GM23248 (cell line): ENCODE measurements around the gene WTAP. TPM values are rescaled to one million over a fixed set of nuclear protein-coding genes. Genes with fewer than 3 reads are reported as not detected.

ENCODE experiments used
- DNase-seq: peaks from one replicate; pipeline ENCODE4 v3.0.0-alpha.2; 2015
- H2AFZ ChIP-seq: fragments of 200-600 bp; sonication (generic); 2 replicates; pipeline ENCODE4 v1.6.1; 2016; ENCODE audit warnings: antibody characterized with exemption
- H3F3A ChIP-seq: fragments of 200-600 bp; sonication (generic); 2 replicates; pipeline ENCODE4 v1.6.1; 2016; ENCODE audit warnings: mild to moderate bottlenecking, antibody characterized with exemption, mixed run types; ENCODE audit not compliant: insufficient read depth
- H3K27ac ChIP-seq: fragments of 200-600 bp; sonication (generic); 2 replicates; pipeline ENCODE4 v1.5.1; 2016; ENCODE audit warnings: mild to moderate bottlenecking
- H3K27me3 ChIP-seq: fragments of 200-600 bp; sonication (generic); replicated peaks from 2 replicates; pipeline ENCODE4 v1.6.1; 2016; ENCODE audit warnings: mild to moderate bottlenecking; ENCODE audit not compliant: insufficient read depth
- H3K36me3 ChIP-seq: fragments of 200-600 bp; sonication (generic); 2 replicates; pipeline ENCODE4 v1.6.1; 2016; ENCODE audit warnings: low read depth, mild to moderate bottlenecking
- H3K4me1 ChIP-seq: fragments of 200-600 bp; sonication (generic); 2 replicates; pipeline ENCODE4 v1.6.1; 2016; ENCODE audit warnings: mild to moderate bottlenecking; ENCODE audit not compliant: insufficient read depth
- H3K4me2 ChIP-seq: fragments of 200-600 bp; sonication (generic); one replicate; pipeline ENCODE4 v1.6.1; 2016; ENCODE audit warnings: mild to moderate bottlenecking; ENCODE audit not compliant: unreplicated experiment
- H3K4me3 ChIP-seq: fragments of 200-600 bp; sonication (generic); 2 replicates; pipeline ENCODE4 v1.5.1; 2016; ENCODE audit warnings: mild to moderate bottlenecking
- H3K79me2 ChIP-seq: fragments of 200-600 bp; sonication (generic); 2 replicates; pipeline ENCODE4 v1.6.1; 2016; ENCODE audit warnings: mild to moderate bottlenecking; ENCODE audit not compliant: insufficient read depth
- H3K9ac ChIP-seq: fragments of 200-600 bp; sonication (generic); 2 replicates; pipeline ENCODE4 v1.6.1; 2016; ENCODE audit warnings: mild to moderate bottlenecking
- H3K9me2 ChIP-seq: fragments of 200-600 bp; sonication (generic); 2 replicates; pipeline ENCODE4 v1.6.1; 2016; ENCODE audit warnings: mixed run types, mild to moderate bottlenecking, moderate library complexity; ENCODE audit not compliant: insufficient read depth
- H3K9me3 ChIP-seq: fragments of 200-600 bp; sonication (generic); one replicate; pipeline ENCODE4 v1.6.1; 2017; ENCODE audit warnings: low read depth
- H4K20me1 ChIP-seq: fragments of 200-600 bp; sonication (generic); 2 replicates; pipeline ENCODE4 v1.6.0; 2016; ENCODE audit not compliant: insufficient read depth
- EZH2 ChIP-seq: fragments of 200-600 bp; sonication (generic); IDR thresholded peaks from 2 replicates; pipeline ENCODE4 v1.6.1; 2018; ENCODE audit warnings: antibody characterized with exemption, mild to moderate bottlenecking; ENCODE audit not compliant: insufficient read depth, poor library complexity, severe bottlenecking
- EZH2phosphoT487 ChIP-seq: fragments of 200-600 bp; sonication (generic); IDR thresholded peaks from 2 replicates; pipeline ENCODE4 v1.6.1; 2018; ENCODE audit warnings: antibody characterized with exemption, moderate library complexity, mild to moderate bottlenecking, low read depth; ENCODE audit not compliant: insufficient read depth
- WGBS, 2 experiments: methylation state at CpG; one replicate each; pipeline ENCODE4 v1.1.6; 2015 to 2017; ENCODE audit warnings: low lambda C conversion rate in 2 of 2, low coverage in 1 of 2; ENCODE audit errors: missing lambda C conversion rate in 2 of 2; 5-methylcytosine and 5-hydroxymethylcytosine counted together
- in situ Hi-C: fragments of 300-500 bp; cut with MboI; formaldehyde crosslinking; loops from 2 replicates; pipeline ENCODE4 v1.15.0; 2020
- polyA plus RNA-seq: library from polyadenylated mRNA; unstranded; fragments of >200 nt; fragmentation: Nextera tagmentation; extraction: Ambion mirVana; gene quantifications from 2 replicates; pipeline ENCODE4 v1.2.1, GENCODE V29; 2016
- total RNA-seq: library from RNA; depleted of rRNA; stranded (reverse); fragments of >200 nt; shearing (Covaris generic); gene quantifications from 2 replicates; pipeline ENCODE4 v1.2.3, GENCODE V29; 2014

The WTAP gene
- total and polyA plus RNA-seq, 2 experiments from 2014 or later: 64.8 to 87.8 TPM

DNA sequence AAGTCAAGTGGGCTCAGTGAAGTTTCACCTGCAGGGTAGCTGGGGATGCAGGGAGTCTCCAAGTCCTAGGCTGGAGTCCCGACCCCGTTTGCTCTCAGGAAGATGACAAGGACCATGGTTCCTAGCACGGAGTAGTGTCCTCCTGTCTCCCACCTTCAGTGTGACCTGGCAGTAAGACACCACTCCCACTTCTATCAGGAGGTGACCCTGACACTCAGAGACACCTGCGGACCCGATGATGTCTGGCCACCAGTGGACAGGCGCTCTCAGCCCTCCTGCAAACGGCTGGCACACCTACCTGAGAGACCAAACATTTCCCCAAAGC is 35.4 kb upstream of the WTAP start:
- H3K9ac ChIP-seq: peak overlapping the region; percentile 83
- peak overlapping the region; percentile 80 for H3K4me2 ChIP-seq
- H3F3A ChIP-seq: peaks cover 16% of the 10 kb centered on the region
- 17 to 28% methylated on average over 7 of the region's 7 CpGs for WGBS, 2 experiments
- H3K9me2 ChIP-seq: no peaks in the 10 kb centered on the region
- H3K27me3 ChIP-seq: no peaks in the 10 kb centered on the region
- peaks cover 59% of the 10 kb centered on the region for H3K79me2 ChIP-seq
- peak overlapping the region; percentile 89 for H2AFZ ChIP-seq
- no peaks in the 10 kb centered on the region for H4K20me1 ChIP-seq
- peak; percentile 3 for DNase-seq
- no peaks in the 10 kb centered on the region for H3K9me3 ChIP-seq
- peaks cover 23% of the 10 kb centered on the region for H3K4me1 ChIP-seq
- H3K4me3 ChIP-seq: peak overlapping the region; percentile 88
- H3K27ac ChIP-seq: peak overlapping the region; percentile 81
- TF ChIP-seq EZH2phosphoT487 (no peak), EZH2 (no peak)
- in situ Hi-C loops: loop anchor here (25.0 kb wide), 1 partner anchor 770 kb away; no protein-coding TSS in a partner anchor
- no peaks in the 10 kb centered on the region; the same call in 1 of the 2 replicates for H3K36me3 ChIP-seq

DNA sequence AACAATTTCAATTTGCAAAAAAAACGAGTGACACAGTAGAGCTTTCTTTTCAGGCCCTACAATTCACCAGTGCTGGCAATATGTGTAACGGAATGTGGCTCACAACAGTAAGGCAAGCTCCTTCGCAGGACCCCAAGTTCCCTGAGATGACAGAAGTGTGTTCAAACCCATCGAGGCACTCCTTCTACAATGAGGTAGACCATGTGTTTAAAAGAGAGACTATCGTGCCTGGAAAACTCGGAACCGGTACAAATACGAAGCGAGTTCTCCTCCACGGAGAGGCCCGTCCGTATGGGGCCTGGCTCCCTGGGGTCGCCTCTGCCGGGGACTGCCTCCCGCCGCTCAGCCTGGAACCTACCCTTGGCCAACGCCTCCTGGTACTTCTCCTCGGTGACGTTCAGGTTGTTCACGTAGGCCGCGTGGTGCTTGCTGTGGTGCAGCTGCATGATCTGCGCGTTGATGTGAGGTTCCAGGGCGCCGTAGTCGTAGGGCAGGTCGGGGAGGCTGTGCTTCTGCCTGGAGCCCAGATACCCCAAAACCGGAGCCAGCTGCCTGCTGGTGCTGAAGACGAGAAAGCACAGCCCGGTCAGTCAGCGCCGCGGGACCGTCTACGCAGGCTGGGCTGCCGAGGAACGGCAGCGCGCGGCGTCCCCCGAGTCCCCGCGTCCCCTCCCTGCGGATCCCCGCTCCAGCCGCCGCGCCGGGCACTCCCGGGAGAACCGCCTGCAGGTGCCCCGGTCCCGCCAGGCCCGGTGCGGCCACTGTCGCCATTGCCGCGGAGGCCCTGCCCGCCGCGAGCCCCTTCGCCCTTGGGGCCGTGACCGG is 34.8 kb upstream of the WTAP start:
- peak overlapping the region; percentile 81 for H3K27ac ChIP-seq
- H2AFZ ChIP-seq: peak overlapping the region; percentile 89
- H3K4me1 ChIP-seq: peaks cover 23% of the 10 kb centered on the region
- H3K9me3 ChIP-seq: no peaks in the 10 kb centered on the region
- no peaks in the 10 kb centered on the region for H3K9me2 ChIP-seq
- H3K9ac ChIP-seq: peak overlapping the region; percentile 83
- WGBS, 2 experiments: 1 to 2% methylated on average over 42 to 57 of the region's 66 CpGs
- peak overlapping the region; percentile 80 for H3K4me2 ChIP-seq
- DNase-seq: peak; percentile 84
- H3K79me2 ChIP-seq: peaks cover 58% of the 10 kb centered on the region
- no peaks in the 10 kb centered on the region for H4K20me1 ChIP-seq
- no peaks in the 10 kb centered on the region; the same call in 1 of the 2 replicates for H3K36me3 ChIP-seq
- no peak for TF ChIP-seq EZH2
- no peak for TF ChIP-seq EZH2phosphoT487
- peak overlapping the region; percentile 88 for H3K4me3 ChIP-seq
- peaks cover 16% of the 10 kb centered on the region for H3F3A ChIP-seq
- in situ Hi-C loops: loop anchor here (25.0 kb wide), 1 partner anchor 770 kb away; no protein-coding TSS in a partner anchor
- H3K27me3 ChIP-seq: no peaks in the 10 kb centered on the region

DNA sequence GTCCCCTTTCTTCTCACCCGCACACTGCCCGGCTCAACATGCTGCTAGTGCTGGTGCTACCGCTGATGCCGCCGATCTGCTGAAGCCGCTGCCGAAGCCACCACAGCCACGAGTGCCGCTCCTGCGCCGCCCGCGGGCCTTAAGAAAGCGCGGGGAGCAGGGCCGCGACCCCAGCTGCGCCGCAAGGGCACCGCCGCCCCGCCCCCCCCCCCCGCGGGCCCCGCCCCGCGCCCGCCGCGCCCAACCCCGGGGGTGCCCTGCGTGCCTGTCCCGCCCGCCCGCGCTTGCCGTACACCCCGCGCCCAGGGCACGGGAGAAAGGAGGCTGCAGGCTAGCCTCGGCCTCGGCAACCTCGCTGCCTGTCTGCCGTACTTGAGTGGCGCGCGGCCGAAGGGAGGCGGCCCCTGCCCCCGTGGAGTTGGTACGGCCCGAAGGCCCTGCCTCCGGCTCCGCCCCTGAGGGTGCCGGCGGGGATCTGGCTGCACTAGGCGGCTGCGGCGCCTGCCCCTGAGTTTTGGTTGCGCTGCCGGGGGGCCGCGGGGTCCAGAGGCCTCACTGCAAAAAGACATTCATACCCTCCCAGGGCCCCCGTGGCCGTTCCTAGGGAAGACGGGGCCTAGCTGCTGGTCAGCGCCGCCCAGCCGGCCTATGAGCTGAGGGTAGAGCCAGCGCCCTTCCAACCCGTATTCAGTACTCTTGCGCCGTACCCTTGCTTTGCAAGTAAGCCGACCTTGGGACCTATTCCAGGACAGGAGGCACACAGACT is 34.0 kb upstream of the WTAP start, which contains the start of gene SOD2:
Gene SOD2 (minus strand): TSS at position 114 of the 766 bp plus-strand sequence. CDS start 74 bp downstream, at position 40.
- Histone ChIP-seq H3K36me3 (no peaks in the 10 kb centered on the region; the same call in 1 of the 2 replicates), H3F3A (peaks cover 16% of the 10 kb centered on the region), H3K4me3 (peak within 1 kb of the TSS; percentile 88), H3K27ac (peak within 1 kb of the TSS; percentile 81), H3K79me2 (peaks cover 50% of the 10 kb centered on the region), H3K4me1 (peaks cover 23% of the 10 kb centered on the region), H2AFZ (peak within 1 kb of the TSS; percentile 89), H3K4me2 (peak within 1 kb of the TSS; percentile 88), H4K20me1 (no peaks in the 10 kb centered on the region), H3K27me3 (no peaks in the 10 kb centered on the region), H3K9me2 (no peaks in the 10 kb centered on the region), H3K9ac (peak within 1 kb of the TSS; percentile 83), H3K9me3 (no peaks in the 10 kb centered on the region)
- in situ Hi-C loops: loop anchor here (25.0 kb wide), 1 partner anchor 769 kb away; no protein-coding TSS in a partner anchor
- TF ChIP-seq EZH2phosphoT487 (no peak), EZH2 (no peak)
- DNase-seq: peak; percentile 86
- WGBS, 2 experiments: 0 to 1% methylated on average over 29 to 58 of the region's 74 CpGs

DNA sequence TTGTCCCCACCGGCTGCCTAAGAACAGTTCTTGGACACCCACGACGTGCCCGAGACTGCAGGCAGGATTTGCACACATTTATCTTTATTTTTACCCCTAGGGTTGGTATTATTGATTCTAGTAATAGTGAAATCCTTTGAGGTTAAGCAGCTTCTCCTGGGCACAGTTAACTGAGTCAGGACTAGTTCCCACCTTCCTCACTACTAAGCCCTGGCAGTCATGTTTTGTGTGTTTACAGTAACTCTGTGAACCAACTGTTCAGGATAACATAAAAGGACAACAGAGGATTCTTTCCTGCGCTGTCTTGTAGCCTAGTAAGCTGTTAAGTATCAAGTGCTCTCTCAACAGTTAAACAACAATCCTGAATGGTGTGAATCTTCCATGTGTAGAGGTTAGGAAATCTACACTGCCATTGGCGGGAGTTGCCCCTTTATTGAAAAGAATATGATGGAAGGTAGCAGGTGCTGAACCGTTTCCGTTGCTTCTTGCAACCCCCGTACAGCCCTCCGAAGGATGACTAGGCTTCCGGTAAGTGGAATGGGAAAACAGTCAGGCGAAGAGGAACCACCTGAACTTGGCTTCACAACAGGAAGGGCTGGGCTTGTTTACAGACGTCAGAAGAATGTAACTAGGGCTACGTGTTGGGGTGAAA is 33.3 kb upstream of the WTAP start:
- Histone ChIP-seq H3K9me3 (no peaks in the 10 kb centered on the region), H3K79me2 (peaks cover 43% of the 10 kb centered on the region), H3K27me3 (no peaks in the 10 kb centered on the region), H3K27ac (peak overlapping the region; percentile 81), H3K4me2 (peak overlapping the region; percentile 88), H3K9ac (peak overlapping the region; percentile 83), H3F3A (peaks cover 16% of the 10 kb centered on the region), H3K9me2 (no peaks in the 10 kb centered on the region), H3K36me3 (no peaks in the 10 kb centered on the region; the same call in 1 of the 2 replicates), H2AFZ (peak overlapping the region; percentile 89), H3K4me3 (peak overlapping the region; percentile 88), H4K20me1 (no peaks in the 10 kb centered on the region), H3K4me1 (peaks cover 23% of the 10 kb centered on the region)
- 33 to 38% methylated on average over 14 of the region's 14 CpGs for WGBS, 2 experiments
- in situ Hi-C loops: loop anchor here (25.0 kb wide), 1 partner anchor 768 kb away; no protein-coding TSS in a partner anchor
- peak; percentile 31 for DNase-seq
- TF ChIP-seq EZH2: no peak
- TF ChIP-seq EZH2phosphoT487: no peak
